ENCODE results near the gene FBXO17.

- TF ChIP-seq CTCF (IDR thresholded peaks at IDR 0.05) = no peak
- TF ChIP-seq POLR2AphosphoS5 (IDR thresholded peaks at IDR 0.05) = no peak
- TF ChIP-seq POLR2A (IDR thresholded peaks at IDR 0.05) = no peak
Observed at GRCh38 chr19:38913958-38914357, 61.6 kb downstream of the FBXO17 start.
